Progenitor cell of endocrine pancreas (in vitro differentiated cells): ENCODE results near the gene HCFC1. TPM values are rescaled to one million over a fixed set of nuclear protein-coding genes. Genes with fewer than 3 reads are reported as not detected.
A peak's percentile ranks its signal among the peaks of the same experiment; 100 is the strongest.

Experiments
- DNase-seq: peaks from one replicate; pipeline ENCODE4 v3.0.0; 2021; ENCODE audit warnings: low spot score; ENCODE audit not compliant: unreplicated experiment
- H3K27ac Mint-ChIP-seq: 2 replicates; pipeline ENCODE4 v1.8.0; 2021; ENCODE audit warnings: mild to moderate bottlenecking, moderate library complexity, mixed read lengths
- H3K27me3 Mint-ChIP-seq: 2 replicates; pipeline ENCODE4 v1.8.0; 2021; ENCODE audit warnings: mixed read lengths
- H3K36me3 Mint-ChIP-seq: 2 replicates; pipeline ENCODE4 v1.8.0; 2022; ENCODE audit warnings: mixed read lengths; ENCODE audit not compliant: insufficient read depth
- H3K4me1 Mint-ChIP-seq: 2 replicates; pipeline ENCODE4 v1.8.0; 2021; ENCODE audit warnings: low read depth, mixed read lengths
- H3K4me3 Mint-ChIP-seq: 2 replicates; pipeline ENCODE4 v1.8.0; 2021; ENCODE audit warnings: low read depth, mild to moderate bottlenecking, moderate library complexity, mixed read lengths
- H3K9me3 Mint-ChIP-seq: 2 replicates; pipeline ENCODE4 v1.8.0; 2021; ENCODE audit warnings: low read depth, mixed read lengths
- CTCF ChIP-seq: fragments of 200-600 bp; sonication (generic); IDR thresholded peaks from one replicate; pipeline ENCODE4 v1.5.0; 2021; ENCODE audit warnings: antibody characterized with exemption, mild to moderate bottlenecking; ENCODE audit not compliant: unreplicated experiment
- total RNA-seq: library from RNA; stranded (reverse); gene quantifications from 2 replicates; pipeline ENCODE4 v1.2.1, GENCODE V29; 2021

HCFC1 gene
- total RNA-seq, 1 donor from 2014 or later, result 121 TPM

- Mint-ChIP-seq H3K36me3 (peaks cover 20% of the 10 kb centered on the region), H3K9me3 (no peaks in the 10 kb centered on the region), H3K27me3 (no peaks in the 10 kb centered on the region), H3K27ac (no peak overlapping the region), H3K4me3 (no peak overlapping the region), H3K4me1 (no peaks in the 10 kb centered on the region)
- no peak for TF ChIP-seq CTCF
- DNase-seq, result no peak
These were observed 13.0 kb downstream of the HCFC1 start for GRCh38 chrX:153958605-153959004.

GRCh38 chrX:153957224-153957623, 14.4 kb downstream of the HCFC1 start:
- H3K9me3 Mint-ChIP-seq, result no peaks in the 10 kb centered on the region
- no peak overlapping the region for H3K27ac Mint-ChIP-seq
- H3K27me3 Mint-ChIP-seq, result no peaks in the 10 kb centered on the region
- TF ChIP-seq CTCF, result no peak
- peaks cover 20% of the 10 kb centered on the region for H3K36me3 Mint-ChIP-seq
- DNase-seq, result no peak
- H3K4me3 Mint-ChIP-seq, result no peak overlapping the region
- no peaks in the 10 kb centered on the region for H3K4me1 Mint-ChIP-seq

- H3K4me3 Mint-ChIP-seq, result no peak overlapping the region
- H3K27ac Mint-ChIP-seq, result no peak overlapping the region
- no peaks in the 10 kb centered on the region for H3K9me3 Mint-ChIP-seq
- no peak for DNase-seq
- H3K4me1 Mint-ChIP-seq, result no peaks in the 10 kb centered on the region
- no peaks in the 10 kb centered on the region for H3K27me3 Mint-ChIP-seq
- no peak for TF ChIP-seq CTCF
- peaks cover 23% of the 10 kb centered on the region for H3K36me3 Mint-ChIP-seq
These were observed 15.3 kb downstream of the HCFC1 start for GRCh38 chrX:153956044-153956907.

- no peaks in the 10 kb centered on the region for H3K9me3 Mint-ChIP-seq
- H3K27me3 Mint-ChIP-seq, result no peaks in the 10 kb centered on the region
- no peaks in the 10 kb centered on the region for H3K4me1 Mint-ChIP-seq
- H3K27ac Mint-ChIP-seq, result peak overlapping the region; percentile 45
- no peak overlapping the region for H3K4me3 Mint-ChIP-seq
- no peak for TF ChIP-seq CTCF
- DNase-seq, result no peak
- H3K36me3 Mint-ChIP-seq, result peaks cover 28% of the 10 kb centered on the region
These were observed 16.3 kb downstream of the HCFC1 start for GRCh38 chrX:153955228-153955732.

GRCh38 chrX:153954558-153955227, 16.9 kb downstream of the HCFC1 start:
- Mint-ChIP-seq H3K9me3 (no peaks in the 10 kb centered on the region), H3K36me3 (peaks cover 28% of the 10 kb centered on the region), H3K4me1 (no peaks in the 10 kb centered on the region), H3K27me3 (no peaks in the 10 kb centered on the region), H3K4me3 (no peak overlapping the region), H3K27ac (no peak overlapping the region)
- no peak for DNase-seq
- no peak for TF ChIP-seq CTCF
